ENCODE results near the gene MYO6. TPM values are rescaled to one million over a fixed set of nuclear protein-coding genes. Genes with fewer than 3 reads are reported as not detected.

MYO6 gene
- total RNA-seq, 2 experiments from 2014 or later: 6.1 to 6.4 TPM

- no peaks in the 10 kb centered on the region for H3K36me3 Mint-ChIP-seq
- H3K9me3 Mint-ChIP-seq: no peaks in the 10 kb centered on the region
- intact Hi-C loops (cut with micrococcal nuclease): loop anchor here (1.0 to 5.0 kb wide), 2 partner anchors 83 to 136 kb away; no protein-coding TSS in a partner anchor
- H3K4me1 Mint-ChIP-seq (ENCODE audit: low read depth): peaks cover 11% of the 10 kb centered on the region
- ChIA-PET POLR2A (interaction anchor here (0.6 kb wide), 1 partner anchor 463 kb away, joined by 3 read pairs; no protein-coding TSS in a partner anchor), CTCF (no interaction called here)
- H3K4me3 Mint-ChIP-seq: peak overlapping the region; percentile 81
- peaks cover 18% of the 10 kb centered on the region for H3K27me3 Mint-ChIP-seq
- no peak for DNase-seq
- H3K27ac Mint-ChIP-seq: no peak overlapping the region
Measured at GRCh38 chr6:75748003-75748742, 866 bp upstream of the MYO6 start.

- Mint-ChIP-seq H3K27me3 (peaks cover 12% of the 10 kb centered on the region), H3K4me3 (no peak overlapping the region), H3K36me3 (no peaks in the 10 kb centered on the region), H3K4me1 (ENCODE audit: low read depth) (peaks cover 11% of the 10 kb centered on the region), H3K27ac (no peak overlapping the region), H3K9me3 (no peaks in the 10 kb centered on the region)
- ChIA-PET POLR2A (no interaction called here), CTCF (no interaction called here)
- intact Hi-C loops (cut with micrococcal nuclease): no loop called here
- DNase-seq: no peak
Measured at GRCh38 chr6:75751443-75751842, 2.4 kb downstream of the MYO6 start.

- POLR2A ChIA-PET: no interaction called here
- Mint-ChIP-seq H3K36me3 (no peaks in the 10 kb centered on the region), H3K27me3 (peaks cover 10% of the 10 kb centered on the region), H3K27ac (no peak overlapping the region), H3K9me3 (no peaks in the 10 kb centered on the region), H3K4me3 (no peak overlapping the region), H3K4me1 (ENCODE audit: low read depth) (peaks cover 11% of the 10 kb centered on the region)
- intact Hi-C loops (cut with micrococcal nuclease): no loop called here
- DNase-seq: no peak
- CTCF ChIA-PET: no interaction called here
Measured at GRCh38 chr6:75752365-75752764, 3.3 kb downstream of the MYO6 start.

- Mint-ChIP-seq H3K4me1 (ENCODE audit: low read depth) (peaks cover 5% of the 10 kb centered on the region), H3K36me3 (no peaks in the 10 kb centered on the region), H3K4me3 (no peak overlapping the region), H3K27me3 (peaks cover 4% of the 10 kb centered on the region), H3K9me3 (no peaks in the 10 kb centered on the region), H3K27ac (no peak overlapping the region)
- CTCF ChIA-PET: no interaction called here
- intact Hi-C loops (cut with micrococcal nuclease): no loop called here
- no peak for DNase-seq
- POLR2A ChIA-PET: no interaction called here
Measured at GRCh38 chr6:75755704-75756103, 6.7 kb downstream of the MYO6 start.

- H3K27me3 Mint-ChIP-seq: peaks cover 1% of the 10 kb centered on the region
- DNase-seq: no peak
- no peaks in the 10 kb centered on the region for H3K36me3 Mint-ChIP-seq
- no peaks in the 10 kb centered on the region for H3K9me3 Mint-ChIP-seq
- H3K4me3 Mint-ChIP-seq: no peak overlapping the region
- no peak overlapping the region for H3K27ac Mint-ChIP-seq
- POLR2A ChIA-PET: no interaction called here
- CTCF ChIA-PET: interaction anchor here (0.7 kb wide), 1 partner anchor 136 kb away, joined by 4 read pairs; no protein-coding TSS in a partner anchor
- H3K4me1 Mint-ChIP-seq (ENCODE audit: low read depth): peaks cover 2% of the 10 kb centered on the region
- intact Hi-C loops (cut with micrococcal nuclease): no loop called here
Measured at GRCh38 chr6:75757295-75757694, 8.3 kb downstream of the MYO6 start.

- Mint-ChIP-seq H3K9me3 (no peaks in the 10 kb centered on the region), H3K27ac (no peak overlapping the region), H3K4me1 (ENCODE audit: low read depth) (no peaks in the 10 kb centered on the region), H3K4me3 (no peak overlapping the region), H3K27me3 (peaks cover 1% of the 10 kb centered on the region), H3K36me3 (no peaks in the 10 kb centered on the region)
- DNase-seq: no peak
- intact Hi-C loops (cut with micrococcal nuclease): no loop called here
- POLR2A ChIA-PET: interaction anchor here (0.6 kb wide), 1 partner anchor 8 kb away, joined by 6 read pairs; no protein-coding TSS in a partner anchor
- CTCF ChIA-PET: interaction anchor here (0.7 kb wide), 1 partner anchor 135 kb away, joined by 4 read pairs; no protein-coding TSS in a partner anchor
Measured at GRCh38 chr6:75758061-75758460, 9.0 kb downstream of the MYO6 start.

- Mint-ChIP-seq H3K27me3 (peaks cover 1% of the 10 kb centered on the region), H3K4me3 (no peak overlapping the region), H3K4me1 (ENCODE audit: low read depth) (no peaks in the 10 kb centered on the region), H3K36me3 (no peaks in the 10 kb centered on the region), H3K9me3 (no peaks in the 10 kb centered on the region), H3K27ac (no peak overlapping the region)
- intact Hi-C loops (cut with micrococcal nuclease): no loop called here
- DNase-seq: no peak
- ChIA-PET CTCF (no interaction called here), POLR2A (no interaction called here)
Measured at GRCh38 chr6:75759207-75759606, 10.2 kb downstream of the MYO6 start.

GRCh38 chr6:75760320-75760719 is 11.3 kb downstream of the MYO6 start:
- ChIA-PET POLR2A (no interaction called here), CTCF (no interaction called here)
- intact Hi-C loops (cut with micrococcal nuclease): no loop called here
- H3K9me3 Mint-ChIP-seq: no peaks in the 10 kb centered on the region
- H3K4me1 Mint-ChIP-seq (ENCODE audit: low read depth): no peaks in the 10 kb centered on the region
- no peak for DNase-seq
- H3K27ac Mint-ChIP-seq: no peak overlapping the region
- no peaks in the 10 kb centered on the region for H3K36me3 Mint-ChIP-seq
- H3K27me3 Mint-ChIP-seq: peaks cover 1% of the 10 kb centered on the region
- H3K4me3 Mint-ChIP-seq: no peak overlapping the region

- no peak overlapping the region for H3K27ac Mint-ChIP-seq
- H3K4me3 Mint-ChIP-seq: no peak overlapping the region
- no peak for DNase-seq
- intact Hi-C loops (cut with micrococcal nuclease): no loop called here
- H3K4me1 Mint-ChIP-seq (ENCODE audit: low read depth): no peaks in the 10 kb centered on the region
- H3K27me3 Mint-ChIP-seq: peaks cover 1% of the 10 kb centered on the region
- H3K9me3 Mint-ChIP-seq: no peaks in the 10 kb centered on the region
- H3K36me3 Mint-ChIP-seq: no peaks in the 10 kb centered on the region
- ChIA-PET CTCF (no interaction called here), POLR2A (no interaction called here)
Measured at GRCh38 chr6:75761489-75761888, 12.4 kb downstream of the MYO6 start.

GRCh38 chr6:75762063-75762462 is 13.0 kb downstream of the MYO6 start:
- no peak overlapping the region for H3K4me3 Mint-ChIP-seq
- CTCF ChIA-PET: no interaction called here

GRCh38 chr6:75766387-75766786 is 17.3 kb downstream of the MYO6 start:
- DNase-seq: no peak
- intact Hi-C loops (cut with micrococcal nuclease): no loop called here
- no peaks in the 10 kb centered on the region for H3K36me3 Mint-ChIP-seq
- H3K9me3 Mint-ChIP-seq: no peaks in the 10 kb centered on the region
- no peaks in the 10 kb centered on the region for H3K4me1 Mint-ChIP-seq (ENCODE audit: low read depth)
- H3K4me3 Mint-ChIP-seq: no peak overlapping the region
- H3K27me3 Mint-ChIP-seq: no peaks in the 10 kb centered on the region
- H3K27ac Mint-ChIP-seq: no peak overlapping the region
- ChIA-PET POLR2A (no interaction called here), CTCF (no interaction called here)

More at GRCh38 chr6:75762063-75762462, 13.0 kb downstream of the MYO6 start:
- intact Hi-C loops (cut with micrococcal nuclease): no loop called here
- DNase-seq: no peak
- Mint-ChIP-seq H3K36me3 (no peaks in the 10 kb centered on the region), H3K9me3 (no peaks in the 10 kb centered on the region), H3K27me3 (peaks cover 1% of the 10 kb centered on the region), H3K4me1 (ENCODE audit: low read depth) (no peaks in the 10 kb centered on the region), H3K27ac (no peak overlapping the region)
- POLR2A ChIA-PET: no interaction called here

- POLR2A ChIA-PET: no interaction called here
- no peak for DNase-seq
- CTCF ChIA-PET: no interaction called here
- Mint-ChIP-seq H3K9me3 (no peaks in the 10 kb centered on the region), H3K36me3 (no peaks in the 10 kb centered on the region), H3K4me1 (ENCODE audit: low read depth) (no peaks in the 10 kb centered on the region), H3K27ac (no peak overlapping the region), H3K4me3 (no peak overlapping the region), H3K27me3 (no peaks in the 10 kb centered on the region)
- intact Hi-C loops (cut with micrococcal nuclease): no loop called here
Measured at GRCh38 chr6:75770844-75771243, 21.8 kb downstream of the MYO6 start.

GRCh38 chr6:75775219-75775618 is 26.2 kb downstream of the MYO6 start:
- no peak overlapping the region for H3K27ac Mint-ChIP-seq
- H3K9me3 Mint-ChIP-seq: no peaks in the 10 kb centered on the region
- H3K4me1 Mint-ChIP-seq (ENCODE audit: low read depth): peaks cover 3% of the 10 kb centered on the region
- intact Hi-C loops (cut with micrococcal nuclease): no loop called here
- H3K27me3 Mint-ChIP-seq: no peaks in the 10 kb centered on the region
- DNase-seq: no peak
- no peak overlapping the region for H3K4me3 Mint-ChIP-seq
- ChIA-PET POLR2A (no interaction called here), CTCF (no interaction called here)
- H3K36me3 Mint-ChIP-seq: no peaks in the 10 kb centered on the region
